Spleen (tissue), 11 donors: ENCODE measurements around the gene RHOJ. TPM values are rescaled to one million over a fixed set of nuclear protein-coding genes. Genes with fewer than 3 reads are reported as not detected.

Experiments used
- DNase-seq: peaks from one replicate; pipeline ENCODE4 v3.0.0-alpha.2; 2020
- H3K27ac ChIP-seq, 8 donors: fragments of 200-600 bp; sonication (generic) in 7 of 8; 1 replicate in 4 of 8; 2 replicates in 4 of 8; pipeline versions ENCODE4 v1.5.0 to v1.8.0; 2016 to 2021; ENCODE audit warnings: inconsistent platforms in 4 of 8, mild to moderate bottlenecking in 4 of 8, moderate library complexity in 1 of 8
- H3K27me3 ChIP-seq, 7 donors: fragments of 200-600 bp; sonication (generic) in 6 of 7; replicated peaks in 1 of 7; 1 replicate in 4 of 7; 2 replicates in 3 of 7; pipeline versions ENCODE4 v1.5.0 to v1.8.0; 2016 to 2021; ENCODE audit warnings: inconsistent platforms in 3 of 7, mild to moderate bottlenecking in 1 of 7
- H3K36me3 ChIP-seq, 6 donors: fragments of 200-600 bp; sonication (generic) in 5 of 6; 1 replicate in 4 of 6; 2 replicates in 2 of 6; pipeline versions ENCODE4 v1.5.0 to v1.8.0; 2016 to 2021; ENCODE audit warnings: inconsistent platforms in 2 of 6
- H3K4me1 ChIP-seq, 6 donors: fragments of 200-600 bp; sonication (generic) in 5 of 6; 1 replicate in 3 of 6; 2 replicates in 3 of 6; pipeline versions ENCODE4 v1.5.0 to v1.8.0; 2016 to 2021; ENCODE audit warnings: inconsistent platforms in 3 of 6
- H3K4me3 ChIP-seq, 8 donors: fragments of 200-600 bp; sonication (generic) in 7 of 8; 1 replicate in 4 of 8; 2 replicates in 4 of 8; pipeline versions ENCODE4 v1.5.0 to v1.8.0; 2016 to 2021; ENCODE audit warnings: inconsistent platforms in 4 of 8, mild to moderate bottlenecking in 4 of 8, moderate library complexity in 2 of 8
- H3K9me3 ChIP-seq, 8 donors: fragments of 200-600 bp; sonication (generic) in 7 of 8; 1 replicate in 4 of 8; 2 replicates in 4 of 8; pipeline versions ENCODE4 v1.5.0 to v1.8.0; 2016 to 2021; ENCODE audit warnings: inconsistent platforms in 4 of 8
- POLR2A ChIP-seq, 3 donors: fragments of 450-650 bp; IDR thresholded peaks; one replicate each; pipeline ENCODE4 v1.5.1; 2017; ENCODE audit warnings: antibody characterized with exemption in 3 of 3, mild to moderate bottlenecking in 1 of 3
- POLR2AphosphoS5 ChIP-seq, 3 donors: sonication (generic); formaldehyde crosslinking; IDR thresholded peaks; one replicate each; pipeline ENCODE4 v1.5.1; 2017; ENCODE audit warnings: antibody characterized with exemption in 3 of 3
- WGBS, 5 donors: extraction: QIAGEN DNeasy Blood & Tissue Kit in 3 of 5; methylation state at CpG; one replicate each; pipeline versions ENCODE4 v1.1.5 to v1.1.7; 2013 to 2018; 5-methylcytosine and 5-hydroxymethylcytosine counted together
- intact Hi-C: fragments of 100-400 bp; cut with DNase I; formaldehyde crosslinking; loops from one replicate; pipeline ENCODE4 v1.15.0; 2023; ENCODE audit warnings: low total_unique reads
- polyA plus RNA-seq, 3 donors: library from polyadenylated mRNA; stranded (reverse); fragments of 200-250 nt; gene quantifications; one replicate each; pipeline ENCODE4 v1.2.1, GENCODE V29; 2013
- total RNA-seq, 7 donors: library from RNA; depleted of rRNA in 3 of 7; stranded (reverse); fragments of >200 nt in 3 of 7; fragmentation: NEBNext Ultra II Directional in 4 of 7; extraction: Animal tissue kit (Norgen Biotek cat#: 25700) in 4 of 7; gene quantifications; one replicate each; pipeline versions ENCODE4 v1.1.0 to v1.2.1, GENCODE V29; 2016 to 2021
- TF ChIP-seq, protein P1 (sequence below), 11 experiments: fragments of 200-600 bp in 7 of 11; fragments of 450-650 bp in 4 of 11; sonication (generic) in 4 of 11; IDR thresholded peaks in 8 of 11; conservative IDR thresholded peaks in 3 of 11; 1 replicate in 7 of 11; 2 replicates in 4 of 11; pipeline versions ENCODE4 v1.4.0 to v1.8.0; 2016 to 2021; ENCODE audit warnings: antibody characterized with exemption in 11 of 11, inconsistent platforms in 4 of 11, mild to moderate bottlenecking in 1 of 11
- donor health status: healthy with polysubstance abuse.
- donor health status: DM: no; HTN: no; CAD: no; lungs with moderate emphysema.
- donor health status: DM: no; HTN: no; CAD: no.
- donor health status: Bipolar disorder and iron deficiency.
- donor health status: healthy.
- donor health status: DM: no; HTN: no; CAD: no.
- donor health status: DM: yes; HTN: yes; CAD: no.

The RHOJ gene
- total and polyA plus RNA-seq, 10 donors: 5.5 to 26.3 (median 14.9) TPM

- H3K9me3 ChIP-seq: peaks cover 0 to 8% (median 0%) of the 10 kb centered on the region in 8 donors
- no peaks in the 10 kb centered on the region for H3K36me3 ChIP-seq
- H3K27ac ChIP-seq: no peak overlapping the region
- WGBS, 5 donors: 88 to 98% (median 89%) methylated on average over 3 of the region's 3 CpGs
- no peaks in the 10 kb centered on the region for H3K27me3 ChIP-seq
- intact Hi-C loops: loop anchor here (5.0 kb wide), 1 partner anchor 93 kb away; no protein-coding TSS in a partner anchor
- H3K4me3 ChIP-seq: no peak overlapping the region
- no peaks in the 10 kb centered on the region for H3K4me1 ChIP-seq
- TF ChIP-seq POLR2A (IDR thresholded peaks at IDR 0.05): no peak
- TF ChIP-seq, protein P1, sequence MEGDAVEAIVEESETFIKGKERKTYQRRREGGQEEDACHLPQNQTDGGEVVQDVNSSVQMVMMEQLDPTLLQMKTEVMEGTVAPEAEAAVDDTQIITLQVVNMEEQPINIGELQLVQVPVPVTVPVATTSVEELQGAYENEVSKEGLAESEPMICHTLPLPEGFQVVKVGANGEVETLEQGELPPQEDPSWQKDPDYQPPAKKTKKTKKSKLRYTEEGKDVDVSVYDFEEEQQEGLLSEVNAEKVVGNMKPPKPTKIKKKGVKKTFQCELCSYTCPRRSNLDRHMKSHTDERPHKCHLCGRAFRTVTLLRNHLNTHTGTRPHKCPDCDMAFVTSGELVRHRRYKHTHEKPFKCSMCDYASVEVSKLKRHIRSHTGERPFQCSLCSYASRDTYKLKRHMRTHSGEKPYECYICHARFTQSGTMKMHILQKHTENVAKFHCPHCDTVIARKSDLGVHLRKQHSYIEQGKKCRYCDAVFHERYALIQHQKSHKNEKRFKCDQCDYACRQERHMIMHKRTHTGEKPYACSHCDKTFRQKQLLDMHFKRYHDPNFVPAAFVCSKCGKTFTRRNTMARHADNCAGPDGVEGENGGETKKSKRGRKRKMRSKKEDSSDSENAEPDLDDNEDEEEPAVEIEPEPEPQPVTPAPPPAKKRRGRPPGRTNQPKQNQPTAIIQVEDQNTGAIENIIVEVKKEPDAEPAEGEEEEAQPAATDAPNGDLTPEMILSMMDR (IDR thresholded peaks at IDR 0.05 in 8 of 11, conservative IDR thresholded peaks at IDR 0.05 in 3 of 11): no peak
- TF ChIP-seq POLR2AphosphoS5 (IDR thresholded peaks at IDR 0.05): no peak
- DNase-seq: no peak
Observed at GRCh38 chr14:63178912-63179311, 25.3 kb upstream of the RHOJ start.

DNA sequence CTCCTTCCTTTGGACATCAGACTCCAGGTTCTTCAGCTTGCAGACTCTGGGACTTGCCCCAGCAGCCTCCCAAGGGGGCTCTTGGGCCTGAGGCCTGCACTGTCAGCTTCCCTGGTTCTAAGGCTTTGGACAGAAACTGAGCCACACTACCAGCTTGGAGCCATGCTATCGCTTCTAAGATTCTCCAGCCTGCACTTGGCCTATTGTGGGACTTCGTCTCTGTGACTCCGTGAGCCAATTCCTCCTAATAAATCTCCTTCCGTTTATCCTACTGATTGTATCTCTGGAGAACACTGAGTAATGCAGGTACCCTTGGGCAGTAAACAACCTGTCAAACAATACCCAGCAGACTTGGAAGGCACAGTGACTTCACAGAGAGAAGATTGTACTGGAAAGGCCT, 24.9 kb upstream of the RHOJ start:
- intact Hi-C loops: loop anchor here (5.0 kb wide), 1 partner anchor 93 kb away; no protein-coding TSS in a partner anchor
- WGBS, 5 donors: 89 to 97% (median 93%) methylated on average over 4 of the region's 4 CpGs
- Histone ChIP-seq H3K36me3 (no peaks in the 10 kb centered on the region), H3K4me3 (no peak overlapping the region), H3K27me3 (no peaks in the 10 kb centered on the region), H3K4me1 (no peaks in the 10 kb centered on the region), H3K9me3 (peaks cover 0 to 8% (median 0%) of the 10 kb centered on the region in 8 donors), H3K27ac (no peak overlapping the region)
- TF ChIP-seq POLR2AphosphoS5 (IDR thresholded peaks at IDR 0.05) (no peak), POLR2A (IDR thresholded peaks at IDR 0.05) (no peak)
- TF ChIP-seq, protein P1 (IDR thresholded peaks at IDR 0.05 in 8 of 11, conservative IDR thresholded peaks at IDR 0.05 in 3 of 11): no peak
- no peak for DNase-seq

DNA sequence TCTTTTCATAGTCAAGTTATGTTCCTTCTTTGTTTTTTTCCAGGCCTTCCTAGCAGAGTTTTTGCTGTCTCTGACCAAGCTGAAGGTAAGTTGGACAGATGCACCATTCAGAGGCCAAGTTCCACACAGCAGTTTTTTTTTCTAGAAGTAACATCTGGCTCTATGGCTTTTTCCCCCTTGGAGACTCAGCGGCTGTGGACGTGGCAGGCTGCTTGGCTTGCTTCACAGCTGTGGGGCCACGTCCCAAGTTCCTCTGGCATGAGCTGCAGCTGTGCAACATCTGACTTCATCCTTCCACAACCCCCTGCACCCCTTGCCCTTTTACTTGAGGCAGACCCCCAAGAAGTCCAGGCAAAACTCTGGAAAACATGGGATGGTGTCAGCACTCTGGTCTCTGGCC, 24.2 kb upstream of the RHOJ start:
- H3K4me3 ChIP-seq: no peak overlapping the region
- no peaks in the 10 kb centered on the region for H3K27me3 ChIP-seq
- DNase-seq: no peak
- no peaks in the 10 kb centered on the region for H3K4me1 ChIP-seq
- no peaks in the 10 kb centered on the region for H3K36me3 ChIP-seq
- peaks cover 0 to 8% (median 0%) of the 10 kb centered on the region in 8 donors for H3K9me3 ChIP-seq
- TF ChIP-seq POLR2A (IDR thresholded peaks at IDR 0.05) (no peak), POLR2AphosphoS5 (IDR thresholded peaks at IDR 0.05) (no peak)
- TF ChIP-seq, protein P1 (IDR thresholded peaks at IDR 0.05 in 8 of 11, conservative IDR thresholded peaks at IDR 0.05 in 3 of 11): no peak
- intact Hi-C loops: no loop called here
- no peak overlapping the region for H3K27ac ChIP-seq
- 78 to 96% (median 84%) methylated on average over 3 of the region's 3 CpGs for WGBS, 5 donors

DNA sequence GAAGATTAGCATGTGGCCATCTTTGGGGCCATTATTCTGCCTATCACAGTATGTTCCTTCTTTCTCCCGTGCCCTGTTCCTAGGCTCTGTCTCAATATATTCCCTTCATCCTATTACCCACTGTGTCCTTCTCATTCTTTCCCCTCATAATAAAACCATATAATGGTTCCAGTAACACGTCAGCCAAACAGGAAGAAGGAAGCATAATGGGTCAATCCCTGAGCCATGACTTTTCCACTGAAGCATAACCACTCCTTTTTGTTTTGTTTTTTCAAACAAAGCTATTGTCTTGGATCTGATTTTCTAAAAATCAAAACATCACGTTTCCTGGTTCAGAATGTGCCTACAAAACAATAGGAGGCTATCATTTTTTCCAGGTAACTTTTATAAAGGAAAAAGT, 21.3 kb upstream of the RHOJ start:
- Histone ChIP-seq H3K36me3 (no peaks in the 10 kb centered on the region), H3K4me3 (no peak overlapping the region), H3K4me1 (no peaks in the 10 kb centered on the region), H3K27ac (peak overlapping the region in 1 of 8 donors; percentile 0), H3K9me3 (peaks cover 0 to 8% (median 0%) of the 10 kb centered on the region in 8 donors), H3K27me3 (no peaks in the 10 kb centered on the region)
- intact Hi-C loops: no loop called here
- 54 to 62% (median 57%) methylated on average over 3 of the region's 3 CpGs for WGBS, 5 donors
- TF ChIP-seq POLR2AphosphoS5 (IDR thresholded peaks at IDR 0.05) (no peak), POLR2A (IDR thresholded peaks at IDR 0.05) (no peak)
- TF ChIP-seq, protein P1 (IDR thresholded peaks at IDR 0.05 in 8 of 11, conservative IDR thresholded peaks at IDR 0.05 in 3 of 11): no peak
- no peak for DNase-seq
